PFSK-1 (cell line): Measurements from ENCODE around the gene DISP2.

Experiments used
- FOXP2 ChIP-seq: optimal IDR thresholded peaks from 2 replicates; pipeline ENCODE3; 2011; ENCODE audit warnings: borderline replicate concordance, control low read depth, inconsistent platforms; ENCODE audit not compliant: insufficient read depth; ENCODE audit errors: extremely low read length, extremely low read depth
- POLR2AphosphoS5 ChIP-seq: IDR thresholded peaks from 2 replicates; pipeline ENCODE4 v1.6.1; 2012; ENCODE audit warnings: low read depth, mild to moderate bottlenecking, control low read depth, low read length, moderate library complexity
- SIN3A ChIP-seq: IDR thresholded peaks from 2 replicates; pipeline ENCODE4 v1.6.1; 2012; ENCODE audit warnings: mild to moderate bottlenecking, low read length, moderate library complexity, borderline replicate concordance; ENCODE audit not compliant: insufficient read depth
- TAF1 ChIP-seq: IDR thresholded peaks from 2 replicates; pipeline ENCODE4 v1.6.1; 2012; ENCODE audit warnings: low read length, control low read depth, borderline replicate concordance; ENCODE audit not compliant: insufficient read depth
- TF ChIP-seq, protein P1 (sequence below), 2 experiments: IDR thresholded peaks; 2 replicates each; pipeline versions ENCODE4 v1.6.1 to v1.8.0; 2011 to 2012; ENCODE audit warnings: low read depth in 2 of 2, low read length in 2 of 2, control low read depth in 1 of 2, inconsistent platforms in 1 of 2, mild to moderate bottlenecking in 1 of 2, moderate library complexity in 1 of 2; ENCODE audit not compliant: insufficient read depth in 1 of 2

DNA sequence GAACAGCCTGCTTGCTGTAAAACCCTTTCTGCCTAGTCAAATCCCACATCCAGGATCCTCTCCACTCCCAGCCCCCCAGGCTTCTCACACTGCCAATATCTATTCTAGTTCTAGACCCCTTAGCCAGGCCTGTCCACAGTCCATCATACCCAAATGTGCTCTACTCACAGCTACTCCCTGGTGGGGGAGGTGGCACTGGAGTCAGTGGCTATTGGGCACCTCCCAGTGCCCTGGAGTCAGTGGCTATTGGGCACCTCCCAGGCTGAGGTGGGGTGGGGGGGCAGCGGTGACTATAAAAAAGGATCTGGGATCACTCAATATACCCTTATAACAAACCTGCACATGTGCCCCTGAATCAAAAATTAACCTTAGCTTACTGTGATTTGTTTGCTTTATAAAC is 773 bp upstream of the DISP2 start:
- TF ChIP-seq POLR2AphosphoS5 (no peak), SIN3A (no peak), TAF1 (no peak), FOXP2 (no peak)
- TF ChIP-seq, protein P1, sequence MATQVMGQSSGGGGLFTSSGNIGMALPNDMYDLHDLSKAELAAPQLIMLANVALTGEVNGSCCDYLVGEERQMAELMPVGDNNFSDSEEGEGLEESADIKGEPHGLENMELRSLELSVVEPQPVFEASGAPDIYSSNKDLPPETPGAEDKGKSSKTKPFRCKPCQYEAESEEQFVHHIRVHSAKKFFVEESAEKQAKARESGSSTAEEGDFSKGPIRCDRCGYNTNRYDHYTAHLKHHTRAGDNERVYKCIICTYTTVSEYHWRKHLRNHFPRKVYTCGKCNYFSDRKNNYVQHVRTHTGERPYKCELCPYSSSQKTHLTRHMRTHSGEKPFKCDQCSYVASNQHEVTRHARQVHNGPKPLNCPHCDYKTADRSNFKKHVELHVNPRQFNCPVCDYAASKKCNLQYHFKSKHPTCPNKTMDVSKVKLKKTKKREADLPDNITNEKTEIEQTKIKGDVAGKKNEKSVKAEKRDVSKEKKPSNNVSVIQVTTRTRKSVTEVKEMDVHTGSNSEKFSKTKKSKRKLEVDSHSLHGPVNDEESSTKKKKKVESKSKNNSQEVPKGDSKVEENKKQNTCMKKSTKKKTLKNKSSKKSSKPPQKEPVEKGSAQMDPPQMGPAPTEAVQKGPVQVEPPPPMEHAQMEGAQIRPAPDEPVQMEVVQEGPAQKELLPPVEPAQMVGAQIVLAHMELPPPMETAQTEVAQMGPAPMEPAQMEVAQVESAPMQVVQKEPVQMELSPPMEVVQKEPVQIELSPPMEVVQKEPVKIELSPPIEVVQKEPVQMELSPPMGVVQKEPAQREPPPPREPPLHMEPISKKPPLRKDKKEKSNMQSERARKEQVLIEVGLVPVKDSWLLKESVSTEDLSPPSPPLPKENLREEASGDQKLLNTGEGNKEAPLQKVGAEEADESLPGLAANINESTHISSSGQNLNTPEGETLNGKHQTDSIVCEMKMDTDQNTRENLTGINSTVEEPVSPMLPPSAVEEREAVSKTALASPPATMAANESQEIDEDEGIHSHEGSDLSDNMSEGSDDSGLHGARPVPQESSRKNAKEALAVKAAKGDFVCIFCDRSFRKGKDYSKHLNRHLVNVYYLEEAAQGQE (IDR thresholded peaks at IDR 0.05; ENCODE audit: insufficient read depth in 1 of 2, low read depth in 2 of 2, low read length in 2 of 2), result no peak
